Stimulated activated CD8-positive, alpha-beta memory T cell treated with anti-CD3 and anti-CD28 coated beads, Interleukin-12 subunit alpha, Interleukin-12 subunit beta, amount 100 ng/mL, for 24 hours (primary cell): ENCODE measurements around the gene DGKB.

ENCODE experiments used
- DNase-seq: peaks from one replicate; pipeline ENCODE4 v3.0.0-alpha.2; 2020; ENCODE audit errors: extremely low read depth

The DGKB gene

GRCh38 chr7:14115701-14116100, 786.9 kb downstream of the DGKB start:
- DNase-seq: no peak

- DNase-seq: no peak
Measured at GRCh38 chr7:14104861-14105260, 797.7 kb downstream of the DGKB start.

- DNase-seq: no peak
Measured at GRCh38 chr7:14096159-14096558, 806.4 kb downstream of the DGKB start.

GRCh38 chr7:14095233-14095950, 807.2 kb downstream of the DGKB start:
- DNase-seq: no peak
